Testis (tissue), 2 donors: ENCODE results near the gene CFAP77.

ENCODE experiments used
- CTCF ChIP-seq, 3 experiments: fragments of 450-650 bp in 2 of 3; fragments of 200-600 bp in 1 of 3; sonication (generic) in 1 of 3; IDR thresholded peaks; one replicate each; pipeline ENCODE4 v1.5.1; 2016 to 2019; ENCODE audit warnings: antibody characterized with exemption in 3 of 3, mild to moderate bottlenecking in 2 of 3, moderate library complexity in 1 of 3
- POLR2A ChIP-seq: fragments of 450-650 bp; IDR thresholded peaks from one replicate; pipeline ENCODE4 v1.6.1; 2017; ENCODE audit warnings: antibody characterized with exemption, mild to moderate bottlenecking, moderate library complexity

- no peak for TF ChIP-seq CTCF (IDR thresholded peaks at IDR 0.05)
- TF ChIP-seq POLR2A = no peak
Observed at GRCh38 chr9:132588098-132588497, 178.1 kb downstream of the CFAP77 start.
